ENCODE measurements around the gene MED9.

MED9 gene

DNA sequence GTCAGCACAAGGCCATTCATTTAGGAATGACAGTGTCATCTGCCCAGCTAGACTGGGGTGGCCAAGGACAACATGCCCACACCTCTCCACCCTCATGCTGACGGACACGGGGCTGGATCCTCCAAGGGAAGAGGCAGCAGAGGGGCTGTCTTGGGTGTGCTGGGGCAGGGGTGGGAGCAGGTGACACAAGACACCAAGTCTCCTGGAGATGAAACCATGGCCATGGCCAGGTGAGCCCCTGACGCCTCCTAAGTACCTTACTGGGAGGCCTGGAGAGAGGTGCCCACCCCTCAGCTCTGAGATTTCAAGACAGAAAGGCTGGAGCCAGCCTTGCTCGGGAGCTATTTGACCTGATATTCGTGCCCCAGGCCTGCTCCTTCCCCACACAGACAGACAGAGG lies 28.4 kb downstream of the MED9 start:
- no peak for DNase-seq (ENCODE audit: low read depth)

- no peak for DNase-seq (ENCODE audit: low read depth)
These were observed 28.9 kb downstream of the MED9 start for GRCh38 chr17:17505610-17506171.

- no peak for DNase-seq (ENCODE audit: low read depth)
These were observed 29.5 kb downstream of the MED9 start for GRCh38 chr17:17506181-17506741.

- DNase-seq (ENCODE audit: low read depth), result no peak
These were observed 30.2 kb downstream of the MED9 start for GRCh38 chr17:17506893-17507464.

DNA sequence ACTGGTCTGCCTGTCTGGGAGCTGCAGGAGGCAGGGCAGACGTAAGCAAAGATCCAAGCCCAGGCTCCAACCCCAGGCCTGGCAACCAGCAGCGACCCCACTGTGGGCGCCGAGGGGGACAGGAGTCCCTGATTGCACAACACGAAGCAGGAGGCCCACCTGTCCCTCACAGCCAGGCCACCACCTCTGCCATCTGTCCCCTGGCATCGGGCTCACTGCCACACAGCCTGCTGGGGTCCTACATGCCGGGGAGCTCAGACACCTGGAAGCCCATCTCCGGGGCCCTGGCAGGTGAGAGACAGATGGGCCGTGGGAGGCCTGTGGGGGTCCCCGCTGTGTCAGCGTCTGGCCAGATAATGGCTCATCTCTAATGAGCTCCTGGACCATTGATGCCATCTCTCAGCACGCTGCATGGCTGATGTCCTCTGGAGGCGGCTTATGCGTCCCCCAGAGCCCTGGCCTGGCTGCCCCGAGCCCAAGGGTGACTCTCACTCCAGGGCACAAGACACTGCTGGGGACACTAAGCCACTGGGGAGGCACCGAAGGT lies 30.7 kb downstream of the MED9 start:
- DNase-seq (ENCODE audit: low read depth), result no peak

- no peak for DNase-seq (ENCODE audit: low read depth)
These were observed 31.3 kb downstream of the MED9 start for GRCh38 chr17:17508019-17508535.

- no peak for DNase-seq (ENCODE audit: low read depth)
These were observed 32.1 kb downstream of the MED9 start for GRCh38 chr17:17508646-17509591.

DNA sequence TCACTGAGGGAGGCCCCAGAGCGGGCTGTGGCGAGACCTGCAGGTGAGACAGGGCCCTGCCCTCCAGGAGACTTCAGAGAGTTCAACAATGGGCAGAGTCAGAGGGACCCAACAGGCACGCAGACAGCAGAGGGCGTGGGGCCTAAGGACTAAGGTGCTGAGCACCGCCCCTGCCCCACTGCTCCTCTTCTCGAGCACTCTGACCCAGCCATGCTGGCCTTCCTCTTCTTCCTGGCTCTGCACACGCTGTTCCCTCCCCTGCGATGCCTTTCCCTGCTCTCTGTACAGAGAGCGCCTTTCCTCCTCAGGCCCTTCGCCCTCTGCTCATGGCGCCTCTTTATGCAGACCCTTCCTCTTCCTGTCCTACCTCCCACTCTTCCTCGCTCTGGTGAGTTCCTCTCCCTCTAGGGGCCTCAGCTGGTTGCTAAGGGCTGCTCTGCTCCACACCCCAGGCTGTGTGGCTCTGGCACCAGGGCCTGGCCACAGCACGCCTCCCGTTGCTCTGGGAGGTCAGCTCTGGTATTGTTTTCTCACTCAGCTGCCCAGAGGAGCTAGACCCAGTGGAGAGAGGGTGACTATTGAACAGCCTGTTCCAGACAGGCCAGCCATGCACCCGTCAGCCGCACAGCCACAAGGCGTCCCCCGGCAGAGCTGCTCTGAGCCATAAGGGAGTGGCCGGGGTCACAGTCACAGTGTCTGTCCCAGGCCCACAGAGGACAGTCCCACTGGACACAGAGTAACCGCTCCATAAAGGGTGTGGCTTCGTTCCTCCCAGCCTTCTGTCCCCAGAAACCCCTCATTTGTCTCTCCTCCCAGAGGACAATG lies 33.0 kb downstream of the MED9 start:
- DNase-seq (ENCODE audit: low read depth), result no peak

GRCh38 chr17:17510456-17511292 lies 33.9 kb downstream of the MED9 start:
- no peak for DNase-seq (ENCODE audit: low read depth)

DNA sequence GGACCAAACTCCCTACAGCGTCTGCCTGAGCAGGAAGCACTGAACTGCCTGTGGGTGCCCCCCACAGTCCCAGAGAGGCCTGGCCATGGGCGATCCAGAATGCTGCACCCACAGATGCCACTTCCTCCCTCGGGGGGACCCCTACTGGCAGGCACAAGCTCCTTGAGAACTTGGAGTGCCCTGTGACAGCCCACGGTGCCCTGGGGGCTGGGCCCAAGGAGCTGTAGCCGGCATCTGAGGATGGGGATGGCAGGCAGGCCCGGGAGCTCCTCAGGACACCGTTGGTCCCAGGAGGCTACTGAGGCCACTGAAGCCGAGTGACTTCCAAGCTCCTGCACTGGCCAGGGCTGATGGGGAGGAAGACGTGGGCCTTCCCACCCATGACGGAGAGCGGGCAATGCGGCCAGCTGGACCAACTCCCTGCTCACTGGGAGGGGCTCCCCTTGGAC lies 34.5 kb downstream of the MED9 start:
- DNase-seq (ENCODE audit: low read depth), result no peak

GRCh38 chr17:17511881-17512858 lies 35.4 kb downstream of the MED9 start:
- peak; percentile 46 for DNase-seq (ENCODE audit: low read depth)

DNA sequence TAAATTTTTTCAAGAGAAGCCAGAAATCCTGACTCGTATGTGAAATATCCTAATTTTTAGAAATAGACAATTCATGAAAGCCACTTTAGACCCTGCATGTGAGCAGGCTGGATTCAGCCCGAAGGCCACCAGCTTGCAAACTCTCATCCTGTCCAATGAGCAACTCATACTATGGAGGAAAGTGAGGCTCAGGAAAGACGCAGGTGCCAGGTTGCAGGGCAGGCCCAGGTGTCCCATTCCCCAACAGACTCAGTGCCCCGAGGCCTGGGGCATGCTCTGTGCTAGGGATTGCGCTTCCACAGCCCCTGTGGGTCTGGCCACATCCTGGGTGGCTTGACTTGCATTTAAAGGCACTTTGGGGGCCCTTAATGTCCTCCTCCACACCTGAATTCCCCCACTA lies 36.1 kb downstream of the MED9 start:
- no peak for DNase-seq (ENCODE audit: low read depth)

DNA sequence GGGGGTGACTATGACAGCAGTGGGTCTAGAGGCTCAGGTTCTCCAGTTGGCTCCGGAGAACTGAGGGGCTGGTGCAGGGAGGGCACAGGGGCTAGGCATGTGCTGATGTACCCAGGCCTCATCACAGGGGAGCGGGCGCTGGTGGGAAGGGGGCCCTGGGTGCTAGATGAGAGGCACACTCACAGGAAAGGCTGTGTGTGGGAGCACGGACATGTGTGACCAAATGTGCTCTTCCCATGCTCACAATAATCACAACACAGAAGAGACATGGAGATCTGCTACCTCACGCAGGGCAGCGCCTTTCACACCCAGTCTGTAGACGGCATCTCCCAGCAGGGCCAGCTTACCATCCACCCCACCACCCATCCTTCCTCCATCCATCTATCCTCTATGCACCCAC lies 36.8 kb downstream of the MED9 start:
- DNase-seq (ENCODE audit: low read depth), result no peak

- no peak for DNase-seq (ENCODE audit: low read depth)
These were observed 37.7 kb downstream of the MED9 start for GRCh38 chr17:17514361-17514992.

DNA sequence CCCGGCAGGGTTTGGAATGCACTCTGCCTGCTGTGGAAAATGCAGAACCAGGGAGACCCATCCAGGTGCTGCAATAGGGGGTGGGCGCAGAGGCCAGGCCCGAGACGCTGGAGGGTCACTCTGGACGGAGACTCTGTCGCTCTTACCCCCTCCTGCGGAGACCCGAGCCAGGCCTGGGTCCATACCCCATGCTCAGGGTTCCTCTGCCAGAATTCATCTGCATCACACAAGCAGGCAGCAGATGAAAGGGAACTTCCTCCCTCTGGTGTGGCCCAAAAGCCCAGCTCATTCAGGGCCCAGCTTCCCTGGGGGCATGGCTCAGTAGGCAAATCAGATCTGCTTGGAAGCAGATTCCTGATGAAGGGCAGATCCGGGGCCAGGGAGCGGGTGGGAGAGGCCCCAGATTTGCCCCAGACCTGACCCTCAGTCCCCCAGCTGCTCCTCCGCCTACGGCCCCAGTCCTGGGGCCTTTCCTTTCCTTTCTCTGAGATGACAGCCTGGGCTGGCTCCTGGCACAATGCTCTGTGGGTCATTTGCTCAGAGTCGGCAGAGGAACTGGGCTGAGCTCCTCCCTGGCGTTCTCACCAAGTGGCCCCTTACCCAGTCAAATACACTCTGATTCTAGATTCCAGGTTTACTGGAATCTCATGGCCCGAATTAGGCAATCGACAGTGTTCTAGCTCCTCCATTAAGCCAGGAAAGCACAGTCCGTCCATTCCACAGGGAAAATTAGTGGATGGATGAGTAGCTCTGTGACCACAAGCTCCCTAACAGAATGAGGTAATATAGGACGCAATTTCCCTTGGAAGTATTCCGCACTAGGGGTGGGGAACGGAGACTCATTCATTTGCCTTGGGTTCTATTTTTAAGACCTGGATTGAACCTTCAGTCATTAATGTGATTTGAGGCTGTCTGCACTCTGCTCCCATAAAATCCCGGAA lies 38.5 kb downstream of the MED9 start:
- DNase-seq (ENCODE audit: low read depth), result no peak

- DNase-seq (ENCODE audit: low read depth), result no peak
These were observed 39.4 kb downstream of the MED9 start for GRCh38 chr17:17515934-17516930.
